Inflammatory macrophage (primary cell): Measurements from ENCODE around the gene STXBP4.

Source experiments
- DNase-seq, 2 donors: peaks; one replicate each; pipeline ENCODE4 v3.0.0-alpha.2; 2020 to 2022

Gene STXBP4

GRCh38 chr17:55174133-55174532, 205.6 kb downstream of the STXBP4 start:
- DNase-seq, result no peak

DNA sequence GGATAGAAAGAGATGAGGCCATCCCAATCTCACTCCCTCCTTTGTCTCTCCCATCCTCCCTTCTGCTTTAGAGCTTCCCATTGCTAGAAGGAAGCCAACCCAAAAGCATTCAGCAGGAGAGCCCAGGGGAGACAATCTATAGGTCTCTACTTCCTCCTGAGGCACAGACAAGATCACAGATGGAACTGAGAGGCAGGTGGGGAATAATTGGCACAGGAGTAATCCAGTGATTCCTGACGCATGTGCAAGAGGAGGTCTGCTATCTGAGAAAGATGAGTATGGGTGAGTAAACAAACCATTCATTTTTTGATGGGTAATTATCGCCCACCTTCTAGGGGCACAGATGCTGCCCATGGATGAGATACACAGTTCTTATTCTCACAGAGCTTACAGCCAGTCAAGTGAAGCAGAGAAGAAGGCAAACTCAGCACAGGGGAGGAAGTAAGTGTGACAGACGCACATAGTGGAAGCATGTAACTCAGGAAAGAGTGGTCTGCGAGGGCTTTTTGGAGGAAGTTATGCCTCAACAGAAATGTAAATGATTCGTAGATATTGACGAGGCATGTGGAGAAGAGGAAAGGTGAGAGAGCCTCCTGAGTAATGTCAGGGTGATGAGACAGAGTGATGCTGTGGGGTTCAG, 207.3 kb downstream of the STXBP4 start:
- DNase-seq, result no peak

GRCh38 chr17:55177159-55177854, 208.7 kb downstream of the STXBP4 start:
- DNase-seq, result no peak

DNA sequence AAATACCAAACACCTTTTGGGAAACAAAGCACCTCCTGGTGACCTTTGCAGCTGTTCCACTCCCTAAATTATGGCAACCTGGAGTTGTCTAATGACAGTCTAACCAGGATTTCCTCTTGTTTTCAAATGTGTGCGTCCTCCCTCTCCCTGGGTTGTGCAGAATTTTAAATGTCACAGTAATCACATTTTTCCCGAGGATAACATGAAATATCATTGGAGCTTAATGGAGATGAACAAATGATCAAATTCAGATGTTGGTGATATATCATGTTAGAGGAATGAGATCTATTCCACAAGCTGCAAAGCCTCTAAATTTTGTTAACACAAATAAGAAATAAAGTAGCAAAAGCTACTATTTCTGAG, 209.3 kb downstream of the STXBP4 start:
- DNase-seq, result no peak

DNA sequence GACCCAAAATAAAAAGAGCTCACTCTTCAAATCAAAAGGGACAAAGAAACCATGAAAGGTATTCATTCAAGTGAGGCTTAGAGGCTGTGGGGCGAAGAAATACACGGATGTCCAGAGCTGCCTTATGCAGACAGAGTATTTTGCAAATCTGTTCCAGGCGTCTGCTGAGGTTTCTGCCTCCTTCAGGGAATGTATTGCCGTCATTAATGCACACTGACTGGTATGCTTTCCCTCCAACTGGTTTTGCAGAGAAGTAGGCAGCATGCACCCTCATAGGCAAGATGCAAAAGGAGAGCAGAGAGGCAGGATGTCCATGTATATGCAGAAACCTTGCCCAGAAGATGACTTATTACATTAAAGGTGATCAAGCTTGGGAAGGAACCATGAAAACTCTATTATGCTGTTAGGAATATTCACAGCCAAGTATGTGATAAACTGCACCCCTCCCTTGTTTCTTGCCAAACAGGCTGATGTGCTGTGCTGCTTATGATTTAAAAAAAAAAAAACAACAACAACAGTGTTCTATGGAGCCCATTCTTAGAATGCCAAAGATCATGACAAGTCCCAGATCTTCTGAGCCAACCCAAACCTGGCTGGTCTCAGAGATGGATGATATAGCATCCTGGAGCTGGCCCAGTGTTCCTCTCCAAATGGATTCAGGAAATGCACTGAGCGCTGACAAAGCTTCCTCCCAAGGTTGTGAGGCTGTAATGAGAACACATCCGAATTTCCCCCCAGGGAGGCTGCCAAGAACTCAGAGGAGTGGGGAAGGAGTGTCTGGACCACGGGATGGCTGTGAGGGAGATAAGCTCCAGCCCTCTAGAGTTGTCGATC, 218.6 kb downstream of the STXBP4 start:
- DNase-seq, result no peak

DNA sequence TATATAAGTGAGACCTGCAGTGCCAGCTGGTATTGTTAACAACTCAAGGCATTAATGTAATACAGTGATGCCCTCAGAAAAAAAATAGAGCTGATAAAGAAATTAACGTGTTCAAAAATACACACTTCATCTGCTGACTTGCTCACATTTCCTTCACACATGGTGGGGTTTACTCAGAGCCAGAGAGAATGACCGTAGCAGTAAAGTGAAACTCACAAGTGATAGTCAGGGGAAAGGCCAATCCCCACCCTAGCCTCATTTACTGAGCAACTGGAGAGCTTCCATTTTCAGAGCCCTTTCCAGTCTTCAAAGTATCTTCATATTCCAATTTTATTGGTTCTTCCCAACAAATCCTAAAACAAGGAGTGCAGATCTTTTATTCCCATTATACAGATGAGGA, 222.2 kb downstream of the STXBP4 start:
- no peak for DNase-seq

DNA sequence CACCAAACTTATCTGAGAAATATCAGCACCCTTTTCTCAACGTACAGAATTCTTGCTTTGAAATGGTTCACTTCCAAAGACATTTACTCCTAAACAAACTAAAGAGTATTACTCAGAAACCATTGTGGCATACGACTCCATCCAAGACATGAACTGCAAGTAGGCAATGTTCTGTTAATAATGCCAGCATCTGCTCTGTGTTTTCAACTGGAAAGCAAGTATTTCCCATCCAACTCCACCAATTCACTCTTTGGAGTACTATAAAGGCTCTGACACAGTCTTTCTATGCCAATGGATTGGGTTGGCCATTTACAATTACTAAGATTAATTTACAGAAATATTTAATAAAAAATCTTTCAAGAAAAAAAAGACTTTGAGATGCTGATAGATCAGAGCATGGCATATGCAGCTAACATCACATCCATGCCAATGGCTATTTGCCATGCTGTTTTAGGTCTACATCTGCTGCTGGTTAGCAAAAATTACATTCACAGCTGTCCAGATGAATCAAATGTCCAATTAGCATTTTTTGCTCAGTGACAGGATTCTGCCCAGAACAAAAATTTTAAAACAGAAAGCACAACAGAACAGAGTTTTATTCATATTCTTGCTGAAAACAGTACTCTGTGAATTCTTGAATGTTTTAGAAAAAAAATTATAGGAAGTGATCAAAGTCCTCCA, 230.3 kb downstream of the STXBP4 start:
- DNase-seq, result no peak

GRCh38 chr17:55200904-55201303, 232.3 kb downstream of the STXBP4 start:
- DNase-seq, result no peak

GRCh38 chr17:55201308-55201932, 232.9 kb downstream of the STXBP4 start:
- no peak for DNase-seq

- DNase-seq, result no peak
These were observed 234.3 kb downstream of the STXBP4 start for GRCh38 chr17:55202896-55203295.

- no peak for DNase-seq
These were observed 239.7 kb downstream of the STXBP4 start for GRCh38 chr17:55208078-55208812.

DNA sequence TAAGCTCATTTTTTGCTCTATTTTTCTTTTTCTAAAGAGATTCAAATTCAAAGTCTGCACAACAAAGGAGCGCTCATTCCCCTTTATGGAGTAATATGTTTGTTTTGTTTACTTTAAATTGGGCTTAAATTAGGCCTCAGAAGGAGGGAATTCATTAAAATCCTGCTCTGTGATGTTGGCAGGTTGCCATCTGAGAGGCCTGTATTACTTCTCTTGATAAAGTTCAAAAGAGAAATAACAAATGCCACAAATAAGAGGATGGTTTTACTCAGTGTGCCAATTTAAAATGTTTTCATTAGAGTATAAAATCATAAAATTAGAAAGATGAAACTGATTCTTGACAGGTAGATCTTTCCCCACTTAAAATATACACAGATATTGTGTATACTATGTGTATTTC, 241.7 kb downstream of the STXBP4 start:
- DNase-seq, result no peak

- no peak for DNase-seq
These were observed 244.3 kb downstream of the STXBP4 start for GRCh38 chr17:55212880-55213279.

- no peak for DNase-seq
These were observed 247.1 kb downstream of the STXBP4 start for GRCh38 chr17:55215711-55216110.

- DNase-seq, result no peak
These were observed 248.3 kb downstream of the STXBP4 start for GRCh38 chr17:55216888-55217287.

DNA sequence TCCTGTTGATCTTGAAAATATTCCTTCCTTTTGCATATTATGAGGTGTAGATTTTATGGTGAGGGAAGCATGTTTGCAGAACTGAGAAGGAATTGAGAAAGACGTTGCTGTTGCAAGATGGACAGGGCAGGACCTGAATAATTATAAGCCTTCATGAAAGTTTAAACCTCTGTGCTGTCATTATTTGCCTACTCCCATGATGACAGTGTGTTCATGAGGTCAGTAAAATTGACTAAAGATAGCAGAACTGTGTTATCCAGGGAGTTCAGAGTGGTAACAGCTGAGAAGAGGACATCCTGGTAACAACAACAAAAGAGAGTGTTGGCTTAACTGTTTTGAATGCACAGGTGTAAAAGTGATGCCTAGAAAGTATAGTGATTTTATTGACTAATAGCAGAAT, 250.9 kb downstream of the STXBP4 start:
- peak; percentile 4 to 40 for DNase-seq

DNA sequence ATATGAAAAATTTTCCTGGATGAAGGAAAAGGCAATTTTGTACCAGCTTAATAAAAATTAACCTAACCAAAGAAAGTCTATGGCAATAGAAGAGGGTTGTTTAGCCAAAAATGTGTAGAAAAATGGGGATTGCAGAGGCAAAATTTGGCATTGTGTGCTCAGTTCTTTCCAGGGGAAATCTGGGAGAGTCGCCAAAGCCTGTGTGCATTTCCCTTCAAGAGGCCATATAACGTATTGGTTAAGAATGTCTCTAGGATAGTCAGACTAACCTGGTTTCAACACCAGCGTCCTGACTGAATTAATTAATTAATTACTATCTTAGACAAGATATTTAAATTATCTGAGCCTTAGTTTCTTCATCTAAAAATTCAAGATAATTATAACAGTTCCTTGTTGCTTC, 251.4 kb downstream of the STXBP4 start:
- no peak for DNase-seq
